ENCODE data around the gene BRWD1. TPM values are rescaled to one million over a fixed set of nuclear protein-coding genes. Genes with fewer than 3 reads are reported as not detected.

Gene BRWD1
- total and polyA plus RNA-seq, 2 experiments from 2014 or later, result 35.2 to 75.5 TPM

GRCh38 chr21:39150316-39150715 is 163.1 kb downstream of the BRWD1 start:
- Histone ChIP-seq H3K79me2 (replicated peaks; ENCODE audit: insufficient read depth) (no peaks in the 10 kb centered on the region), H3K4me1 (ENCODE audit: insufficient read depth) (no peaks in the 10 kb centered on the region), H3K27ac (ENCODE audit: low read depth) (no peak overlapping the region), H2AFZ (no peak overlapping the region), H3K36me3 (ENCODE audit: insufficient read depth) (no peaks in the 10 kb centered on the region), H4K20me1 (replicated peaks; ENCODE audit: insufficient read depth) (no peaks in the 10 kb centered on the region), H3K27me3 (ENCODE audit: insufficient read depth) (no peaks in the 10 kb centered on the region), H3K9me2 (ENCODE audit: insufficient read depth) (0 out of 2 replicates have a peak, but pooled peaks cover 5% of the 10 kb centered on the region), H3K4me2 (no peak overlapping the region), H3F3A (replicated peaks; ENCODE audit: low read depth) (no peaks in the 10 kb centered on the region), H3K4me3 (no peak overlapping the region)
- ATAC-seq (no peak), DNase-seq (ENCODE audit: low spot score) (no peak)
- H3K27me3 Mint-ChIP-seq (ENCODE audit: insufficient read depth, low read depth, poor library complexity), result no peaks in the 10 kb centered on the region
- peaks cover 3% of the 10 kb centered on the region; the same call in 2 of the 3 replicates for H3K36me3 Mint-ChIP-seq (ENCODE audit: low read depth)
- no peaks in the 10 kb centered on the region for H3K4me1 Mint-ChIP-seq
- no peak for TF ChIP-seq ZNF331 (CRISPR knock-in tag; IDR thresholded peaks at IDR 0.05; ENCODE audit: low read depth)
- no peak for TF ChIP-seq EZH2phosphoT487 (IDR thresholded peaks at IDR 0.05; ENCODE audit: unreplicated experiment)
- no peak for TF ChIP-seq ETS1 (IDR thresholded peaks at IDR 0.05)
- TF ChIP-seq ZNF462 (CRISPR knock-in tag; IDR thresholded peaks at IDR 0.05), result no peak
- TF ChIP-seq STAT1 (IDR thresholded peaks at IDR 0.05; ENCODE audit: unreplicated experiment), result no peak
- TF ChIP-seq CREB1 (CRISPR knock-in tag; IDR thresholded peaks at IDR 0.05; ENCODE audit: low read depth), result no peak
- no peak for TF ChIP-seq CTCF (conservative IDR thresholded peaks at IDR 0.05; ENCODE audit: low read depth in 2 of 2)
- no peak for TF ChIP-seq POLR2AphosphoS5 (IDR thresholded peaks at IDR 0.05; ENCODE audit: low read depth)
- no peak for TF ChIP-seq ZNF114 (CRISPR knock-in tag; IDR thresholded peaks at IDR 0.05)
- no peak for TF ChIP-seq REST (IDR thresholded peaks at IDR 0.05; ENCODE audit: unreplicated experiment)
- TF ChIP-seq JUNB (IDR thresholded peaks at IDR 0.05; ENCODE audit: unreplicated experiment), result no peak
- no peak overlapping the region for H3K4me3 Mint-ChIP-seq
- H3K27ac Mint-ChIP-seq, result no peak overlapping the region
- no peaks in the 10 kb centered on the region; the same call in none of the 3 replicates for H3K9me3 Mint-ChIP-seq

Measured in GM23338 (cell line).